HFF-Myc (cell line): ENCODE results near the gene TMEM191B.
"Not testable (repeated sequence)": the region's sequence is repeated elsewhere in the genome, so short reads cannot be mapped to it uniquely, and the experiment has no call there.

Experiments
- DNase-seq: peaks from one replicate; pipeline ENCODE4 v3.0.0-alpha.2; 2011; ENCODE audit warnings: low read depth; ENCODE audit errors: extremely low read depth
- H3K4me3 ChIP-seq: replicated peaks from 2 replicates; pipeline ENCODE4 v1.5.1; 2011; ENCODE audit warnings: low read depth, mild to moderate bottlenecking, control low read depth, low read length

Gene TMEM191B

GRCh38 chr22:18552839-18553597 lies 25.4 kb downstream of the TMEM191B start:
- DNase-seq, H3K4me3 ChIP-seq: not testable (repeated sequence)

DNA sequence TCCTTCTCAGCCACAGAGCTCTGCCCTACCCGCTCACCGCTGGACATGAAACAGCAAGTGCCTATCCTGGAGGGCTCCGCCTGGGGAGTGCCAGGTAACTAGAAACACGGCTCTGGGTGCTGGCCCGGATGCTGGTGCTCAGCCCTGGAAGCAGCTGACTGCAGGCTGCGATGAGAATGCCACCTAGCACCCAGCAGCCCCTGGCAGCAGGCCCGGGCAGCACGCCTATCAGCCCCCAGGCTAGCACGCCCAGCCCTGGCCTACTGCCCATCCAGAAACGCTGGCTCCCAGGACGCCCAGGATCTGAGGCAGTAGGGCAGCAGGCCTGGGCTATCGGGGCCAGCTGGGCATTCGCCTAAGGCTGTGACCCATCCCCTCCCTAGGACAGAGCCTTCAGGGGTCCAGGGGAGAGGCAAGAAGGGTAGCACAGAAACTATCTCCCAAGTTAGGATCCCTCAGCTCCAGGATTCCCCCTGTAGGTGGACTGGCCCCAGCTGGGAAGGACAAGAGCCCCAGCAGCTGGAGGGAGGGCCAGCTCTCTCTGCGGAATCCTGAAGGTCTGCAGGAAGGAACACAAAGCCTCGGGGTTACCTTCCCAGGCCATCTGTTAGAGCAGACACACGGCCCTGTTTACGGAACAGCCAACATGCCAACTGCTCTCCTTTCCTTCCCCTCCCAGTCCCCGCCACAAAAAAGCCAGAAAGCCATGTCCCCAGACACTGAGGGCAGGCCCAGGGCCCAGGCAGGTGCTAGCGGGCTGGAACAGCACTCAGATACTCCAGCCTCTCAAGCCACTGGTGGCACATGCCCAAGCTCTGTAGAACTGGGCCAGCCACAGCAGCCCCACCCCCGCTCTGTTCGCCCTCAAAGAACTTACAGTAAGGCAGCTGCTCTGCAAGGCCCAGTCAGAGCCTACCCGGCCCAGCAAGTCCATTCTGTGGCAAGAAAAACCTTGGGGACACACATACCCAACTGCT lies 27.0 kb downstream of the TMEM191B start:
- not testable (repeated sequence) for DNase-seq

DNA sequence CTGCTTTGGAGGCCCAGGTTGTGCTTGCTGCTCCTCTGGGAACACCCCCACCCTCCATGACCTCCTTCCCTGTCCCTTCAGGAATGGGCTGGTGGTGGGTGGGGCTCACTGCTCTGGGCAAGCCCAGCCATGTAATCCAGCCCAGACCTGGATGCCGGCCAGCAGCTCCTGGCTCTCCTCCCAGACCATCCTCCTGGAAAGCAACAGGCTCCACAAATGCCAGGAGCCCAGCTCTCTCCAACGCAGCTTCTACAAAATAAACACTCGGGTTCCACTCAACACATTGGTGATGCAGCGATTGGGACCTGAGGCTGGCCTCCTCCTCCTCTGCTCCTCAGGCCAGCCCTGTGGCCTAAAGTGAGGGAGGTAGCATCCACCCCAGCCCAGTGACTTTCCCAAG lies 30.9 kb downstream of the TMEM191B start:
- not testable (repeated sequence) for H3K4me3 ChIP-seq, DNase-seq

More for the DNA sequence above, 27.0 kb downstream of the TMEM191B start:
- not testable (repeated sequence) for H3K4me3 ChIP-seq

GRCh38 chr22:18558939-18559338 lies 31.3 kb downstream of the TMEM191B start:
- not testable (repeated sequence) for DNase-seq, H3K4me3 ChIP-seq

GRCh38 chr22:18560099-18560974 lies 32.7 kb downstream of the TMEM191B start:
- DNase-seq, H3K4me3 ChIP-seq: not testable (repeated sequence)

DNA sequence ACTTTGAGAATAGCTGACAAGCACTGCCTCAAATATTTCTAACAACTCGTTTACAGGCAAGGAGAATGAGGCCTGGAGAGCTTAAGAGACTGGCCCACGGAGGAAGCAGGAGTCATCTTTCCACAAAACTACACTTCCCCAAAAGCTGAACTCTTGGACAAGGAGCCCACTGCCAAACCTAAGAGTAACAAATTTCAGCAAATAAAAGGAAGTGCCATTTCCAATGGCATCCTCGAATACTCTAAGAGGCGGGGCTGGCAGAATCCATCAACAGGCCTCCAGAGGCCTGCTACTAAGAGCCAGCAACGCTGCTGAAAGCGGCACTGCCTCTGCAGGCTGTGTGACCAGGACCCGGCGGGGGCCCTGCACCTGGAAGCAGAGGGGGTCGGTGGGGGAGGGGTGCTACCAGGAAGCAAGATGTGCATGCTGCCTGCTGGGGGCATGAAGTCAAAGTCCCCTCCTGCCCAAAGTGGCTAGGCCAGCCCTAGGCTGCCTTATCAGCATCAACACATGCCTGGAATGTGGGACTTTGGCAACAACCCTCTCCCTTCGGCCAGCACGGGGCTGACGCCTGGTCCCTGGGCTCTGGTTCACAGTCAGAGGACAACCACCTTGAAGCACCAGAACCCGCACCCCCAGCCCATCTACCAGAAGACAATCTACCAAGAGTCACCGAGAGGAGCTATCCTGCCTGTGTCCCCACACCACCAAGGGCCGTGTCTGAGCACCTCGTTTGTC lies 43.1 kb downstream of the TMEM191B start:
- not testable (repeated sequence) for H3K4me3 ChIP-seq, DNase-seq

DNA sequence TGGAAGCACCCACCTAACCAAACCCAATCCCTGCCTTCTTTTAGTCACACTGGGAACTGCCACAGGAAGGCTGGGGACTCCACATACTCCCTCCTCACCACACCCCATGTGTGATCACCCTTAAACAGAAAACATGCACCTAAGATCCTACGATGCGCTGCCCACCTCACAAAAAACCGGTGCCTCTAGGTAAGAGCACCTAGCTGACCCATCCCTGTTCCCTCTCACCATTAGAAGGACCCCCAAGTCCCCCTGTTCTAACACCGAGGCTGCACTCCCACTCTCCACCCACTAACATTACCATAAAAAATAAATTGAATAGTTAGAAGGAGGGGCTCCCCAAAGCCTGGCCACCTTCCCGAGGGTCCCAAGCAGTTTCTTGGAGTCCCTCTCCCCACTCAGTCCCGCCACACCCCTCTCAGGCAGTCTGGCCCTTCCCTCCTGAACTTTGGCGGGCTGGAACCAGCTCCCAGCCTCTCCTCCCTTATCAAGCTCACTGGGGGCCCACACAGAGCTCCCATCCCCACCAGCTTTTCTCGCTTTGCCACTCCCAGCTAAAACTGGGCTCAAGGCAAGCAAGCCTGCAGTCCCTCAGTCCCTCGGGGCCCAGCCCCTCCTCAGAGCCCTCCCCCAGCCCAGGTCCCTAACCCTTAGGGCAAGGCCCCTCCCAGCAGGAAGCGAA lies 46.0 kb downstream of the TMEM191B start:
- not testable (repeated sequence) for H3K4me3 ChIP-seq, DNase-seq

- DNase-seq, H3K4me3 ChIP-seq: not testable (repeated sequence)
These were observed 47.0 kb downstream of the TMEM191B start for GRCh38 chr22:18574555-18574954.

GRCh38 chr22:18575686-18576085 lies 48.1 kb downstream of the TMEM191B start:
- not testable (repeated sequence) for H3K4me3 ChIP-seq, DNase-seq

DNA sequence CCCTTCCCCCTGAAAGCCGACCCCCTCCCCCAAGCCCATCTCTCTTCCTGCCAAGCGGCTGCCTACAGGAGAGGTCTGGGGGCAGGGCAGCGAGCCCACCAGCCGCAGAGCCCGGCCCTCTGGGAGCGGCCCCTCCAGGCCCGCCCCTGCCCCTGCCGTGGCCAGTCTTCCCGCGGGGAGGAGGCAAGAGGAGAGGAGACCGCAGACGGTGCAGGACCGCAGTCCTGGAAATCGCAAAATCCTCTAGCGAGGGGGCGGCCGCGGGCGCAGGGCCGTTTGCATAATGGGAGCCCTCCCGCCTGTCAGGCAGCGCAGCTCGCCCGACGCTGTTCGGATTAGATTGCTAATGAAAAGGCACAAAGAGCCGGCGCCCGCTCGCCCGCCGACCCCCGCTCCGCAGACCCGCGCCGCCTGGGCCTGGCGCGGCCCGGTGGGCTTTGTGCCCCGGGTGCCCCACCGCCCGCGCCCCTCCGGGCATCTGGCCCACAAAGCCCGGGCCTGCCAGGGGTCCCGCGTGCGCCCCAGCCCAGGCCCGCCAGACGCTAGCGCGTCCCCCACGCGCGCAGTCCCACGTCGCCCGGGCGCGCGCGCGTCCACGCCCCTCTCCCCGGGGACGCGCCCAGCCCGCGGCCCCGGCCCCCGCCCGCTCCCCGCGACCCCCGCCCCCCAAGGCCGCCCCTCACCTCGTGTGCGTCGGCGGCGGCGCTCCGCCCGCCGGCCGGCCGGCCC lies 49.7 kb downstream of the TMEM191B start:
- H3K4me3 ChIP-seq, DNase-seq: not testable (repeated sequence)

- not testable (repeated sequence) for DNase-seq, H3K4me3 ChIP-seq
These were observed 50.2 kb downstream of the TMEM191B start for GRCh38 chr22:18577847-18578246.
